Neural cell (in vitro differentiated cells): ENCODE measurements around the gene MPPED2. TPM values are rescaled to one million over a fixed set of nuclear protein-coding genes. Genes with fewer than 3 reads are reported as not detected.

Experiments used
- H2AFZ ChIP-seq: fragments of 200-600, 300-800 bp; sonication (generic), shearing (Covaris generic); 2 replicates; pipeline ENCODE4 v1.6.0; 2014; ENCODE audit warnings: low read depth, mild to moderate bottlenecking, antibody characterized with exemption, low read length, moderate library complexity
- H3F3A ChIP-seq: fragments of 200-600 bp; shearing (Covaris generic); 2 replicates; pipeline ENCODE4 v1.6.1; 2016; ENCODE audit warnings: mild to moderate bottlenecking, moderate library complexity, mixed read lengths, antibody characterized with exemption, low read length; ENCODE audit not compliant: insufficient read depth, poor library complexity, severe bottlenecking
- H3K27ac ChIP-seq: fragments of 200-600, 300-800 bp; sonication (generic), shearing (Covaris generic); 2 replicates; pipeline ENCODE4 v1.5.1; 2014; ENCODE audit warnings: mild to moderate bottlenecking, low read length, moderate library complexity
- H3K27me3 ChIP-seq: fragments of 300-800, 200-600 bp; sonication (generic), shearing (Covaris generic); 2 replicates; pipeline ENCODE4 v1.6.0; 2014; ENCODE audit warnings: mild to moderate bottlenecking, low read depth, low read length, moderate library complexity; ENCODE audit not compliant: insufficient read depth
- H3K36me3 ChIP-seq: fragments of 300-800, 200-600 bp; sonication (generic), shearing (Covaris generic); 2 replicates; pipeline ENCODE4 v1.5.1; 2014; ENCODE audit warnings: mild to moderate bottlenecking, antibody characterized with exemption, low read length, moderate library complexity; ENCODE audit not compliant: insufficient read depth
- H3K4me2 ChIP-seq: fragments of 300-800, 200-600 bp; sonication (generic), shearing (Covaris generic); 2 replicates; pipeline ENCODE4 v1.6.0; 2014; ENCODE audit warnings: mild to moderate bottlenecking, low read length
- H3K4me3 ChIP-seq: fragments of 300-800, 200-600 bp; sonication (generic), shearing (Covaris generic); 2 replicates; pipeline ENCODE4 v1.5.1; 2014; ENCODE audit warnings: mild to moderate bottlenecking, low read length, moderate library complexity
- H3K79me2 ChIP-seq: fragments of 200-600 bp; shearing (Covaris generic); replicated peaks from 2 replicates; pipeline ENCODE4 v1.6.0; 2014; ENCODE audit warnings: mild to moderate bottlenecking, low read length, moderate library complexity; ENCODE audit not compliant: insufficient read depth
- H3K9ac ChIP-seq: fragments of 300-800, 200-600 bp; sonication (generic), shearing (Covaris generic); 2 replicates; pipeline ENCODE4 v1.6.1; 2016; ENCODE audit warnings: mild to moderate bottlenecking, low read length, mixed read lengths
- H3K9me2 ChIP-seq: fragments of 200-600 bp; shearing (Covaris generic); 2 replicates; pipeline ENCODE4 v1.6.1; 2016; ENCODE audit warnings: mild to moderate bottlenecking, low read length, mixed read lengths; ENCODE audit not compliant: insufficient read depth
- H3K9me3 ChIP-seq: fragments of 200-600, 300-800 bp; sonication (generic), shearing (Covaris generic); 2 replicates; pipeline ENCODE4 v1.6.1; 2016; ENCODE audit warnings: mild to moderate bottlenecking, mixed run types, low read length, moderate library complexity, mixed read lengths
- H4K20me1 ChIP-seq: fragments of 200-600 bp; shearing (Covaris generic); 2 replicates; pipeline ENCODE4 v1.6.1; 2016; ENCODE audit warnings: mild to moderate bottlenecking, mixed run types; ENCODE audit not compliant: insufficient read depth
- CTCF ChIP-seq: fragments of 450-650 bp; IDR thresholded peaks from 2 replicates; pipeline ENCODE4 v1.5.1; 2014; ENCODE audit warnings: antibody characterized with exemption, mild to moderate bottlenecking, moderate library complexity; ENCODE audit not compliant: poor library complexity, severe bottlenecking
- EP300 ChIP-seq: fragments of 450-650 bp; conservative IDR thresholded peaks from 2 replicates; pipeline ENCODE4 v1.6.1; 2014; ENCODE audit warnings: antibody characterized with exemption, mild to moderate bottlenecking, moderate library complexity; ENCODE audit not compliant: poor library complexity, severe bottlenecking
- EZH2 ChIP-seq: fragments of 200-600, 300-800 bp; shearing (Covaris generic), sonication (generic); IDR thresholded peaks from 2 replicates; pipeline ENCODE4 v1.6.1; 2014; ENCODE audit warnings: antibody characterized with exemption, low read length, borderline replicate concordance, mild to moderate bottlenecking; ENCODE audit not compliant: insufficient read depth, poor library complexity, severe bottlenecking
- MXI1 ChIP-seq: fragments of 450-650 bp; conservative IDR thresholded peaks from 2 replicates; pipeline ENCODE4 v1.6.1; 2014; ENCODE audit warnings: antibody characterized with exemption, mild to moderate bottlenecking; ENCODE audit not compliant: poor library complexity, severe bottlenecking
- POLR2AphosphoS5 ChIP-seq: IDR thresholded peaks from 2 replicates; pipeline ENCODE4 v1.6.1; 2012
- RAD21 ChIP-seq: fragments of 450-650 bp; conservative IDR thresholded peaks from 2 replicates; pipeline ENCODE4 v1.6.1; 2014; ENCODE audit warnings: antibody characterized with exemption, mild to moderate bottlenecking, moderate library complexity
- REST ChIP-seq: IDR thresholded peaks from 2 replicates; pipeline ENCODE4 v1.6.1; 2012; ENCODE audit warnings: borderline replicate concordance
- SMC3 ChIP-seq: fragments of 450-650 bp; conservative IDR thresholded peaks from 2 replicates; pipeline ENCODE4 v1.6.1; 2014; ENCODE audit warnings: antibody characterized with exemption, mild to moderate bottlenecking, moderate library complexity; ENCODE audit not compliant: poor library complexity
- TAF1 ChIP-seq: IDR thresholded peaks from 2 replicates; pipeline ENCODE4 v1.6.1; 2012; ENCODE audit warnings: low read depth
- polyA plus RNA-seq: library from polyadenylated mRNA; depleted of rRNA; stranded (reverse); fragments of >200 nt; gene quantifications from 2 replicates; pipeline ENCODE4 v1.2.3, GENCODE V29; 2014

The MPPED2 gene
- polyA plus RNA-seq, 1 donor from 2014 or later: 99.7 TPM

GRCh38 chr11:30608534-30608933 is 22.4 kb upstream of the MPPED2 start:
- H2AFZ ChIP-seq: no peak overlapping the region
- TF ChIP-seq EP300 (no peak), CTCF (no peak), RAD21 (no peak), TAF1 (no peak), MXI1 (no peak), SMC3 (no peak), EZH2 (no peak), POLR2AphosphoS5 (no peak), REST (no peak)
- H3K27ac ChIP-seq: no peak overlapping the region
- H3K4me2 ChIP-seq: no peak overlapping the region
- no peaks in the 10 kb centered on the region for H4K20me1 ChIP-seq
- no peaks in the 10 kb centered on the region for H3K9me3 ChIP-seq
- H3K9me2 ChIP-seq: no peaks in the 10 kb centered on the region
- no peaks in the 10 kb centered on the region for H3K79me2 ChIP-seq
- H3K9ac ChIP-seq: no peak overlapping the region
- no peaks in the 10 kb centered on the region for H3K36me3 ChIP-seq
- H3K27me3 ChIP-seq: no peaks in the 10 kb centered on the region
- H3K4me3 ChIP-seq: no peak overlapping the region
- no peaks in the 10 kb centered on the region for H3F3A ChIP-seq

- TF ChIP-seq REST (no peak), TAF1 (no peak), EP300 (no peak), MXI1 (no peak), EZH2 (no peak)
- no peaks in the 10 kb centered on the region for H3K36me3 ChIP-seq
- no peak overlapping the region for H3K4me3 ChIP-seq
- no peaks in the 10 kb centered on the region for H3K9me3 ChIP-seq
- H3K4me2 ChIP-seq: no peak overlapping the region
- H3K27me3 ChIP-seq: no peaks in the 10 kb centered on the region
- no peaks in the 10 kb centered on the region for H3F3A ChIP-seq
- no peak overlapping the region for H3K9ac ChIP-seq
- H3K27ac ChIP-seq: no peak overlapping the region
- H4K20me1 ChIP-seq: no peaks in the 10 kb centered on the region
- H3K9me2 ChIP-seq: no peaks in the 10 kb centered on the region
- no peak overlapping the region for H2AFZ ChIP-seq
- H3K79me2 ChIP-seq: no peaks in the 10 kb centered on the region
These were observed 19.0 kb upstream of the MPPED2 start for GRCh38 chr11:30605036-30605605.
